H1 (cell line): ENCODE results near the gene KMT5B. TPM values are rescaled to one million over a fixed set of nuclear protein-coding genes. Genes with fewer than 3 reads are reported as not detected.

ENCODE experiments used
- CTCF ChIA-PET: fragments of 300-600 bp; sonication (Branson Sonifier 250); formaldehyde crosslinking; loops from one replicate; lab custom pipeline; 2021; ENCODE audit not compliant: partially characterized antibody; lab: Charles Lee
- POLR2A ChIA-PET: fragments of 300-600 bp; sonication (Branson Sonifier 250); formaldehyde crosslinking; loops from one replicate; lab custom pipeline; 2021; ENCODE audit warnings: inconsistent platforms; ENCODE audit not compliant: partially characterized antibody; lab: Charles Lee
- DNase-seq, 2 experiments: peaks; one replicate each; pipeline versions ENCODE4 v3.0.0 to v3.0.0-alpha.2; 2010 to 2022; ENCODE audit warnings: low spot score in 2 of 2, low read depth in 1 of 2, mixed read lengths in 1 of 2
- FAIRE-seq: peaks from 2 replicates; lab custom pipeline; 2011; peaks lifted over from hg19 to GRCh38; lab: Jason Lieb, UNC
- H2AFZ ChIP-seq: 2 replicates; pipeline ENCODE4 v1.8.1; 2012; ENCODE audit warnings: low read length, inconsistent platforms
- H2AK5ac ChIP-seq: 2 replicates; pipeline ENCODE4 v1.6.1; 2013; ENCODE audit warnings: low read depth, low read length
- H2BK120ac ChIP-seq: replicated peaks from 2 replicates; pipeline ENCODE3; 2013; ENCODE audit warnings: low read depth, low read length, inconsistent platforms
- H2BK12ac ChIP-seq: 2 replicates; pipeline ENCODE4 v1.6.1; 2013; ENCODE audit warnings: low read depth, low read length
- H2BK15ac ChIP-seq: 2 replicates; pipeline ENCODE4 v1.6.1; 2013; ENCODE audit warnings: low read length
- H2BK20ac ChIP-seq: 2 replicates; pipeline ENCODE4 v1.6.1; 2013; ENCODE audit warnings: low read length
- H2BK5ac ChIP-seq: 2 replicates; pipeline ENCODE4 v1.6.1; 2013; ENCODE audit warnings: low read depth, low read length
- H3K14ac ChIP-seq: 2 replicates; pipeline ENCODE4 v1.6.1; 2013; ENCODE audit warnings: inconsistent platforms; ENCODE audit not compliant: insufficient read length
- H3K18ac ChIP-seq: 2 replicates; pipeline ENCODE4 v1.6.1; 2013; ENCODE audit warnings: low read length; ENCODE audit errors: extremely low read depth
- H3K23ac ChIP-seq: 2 replicates; pipeline ENCODE4 v1.6.1; 2013; ENCODE audit warnings: inconsistent platforms; ENCODE audit not compliant: insufficient read length
- H3K23me2 ChIP-seq: 2 replicates; pipeline ENCODE4 v1.6.1; 2013; ENCODE audit warnings: low read depth, low read length
- H3K27ac ChIP-seq: 2 replicates; pipeline ENCODE4 v1.6.1; 2011; ENCODE audit warnings: low read depth, low read length, inconsistent platforms
- H3K27me3 ChIP-seq, 4 experiments: replicated peaks in 1 of 4; 1 replicate in 1 of 4; 2 replicates in 3 of 4; pipeline versions ENCODE4 v1.6.1 to v1.8.1; 2011 to 2013; ENCODE audit warnings: low read length in 3 of 4, mild to moderate bottlenecking in 3 of 4, inconsistent platforms in 2 of 4, mixed read lengths in 2 of 4, moderate library complexity in 1 of 4; ENCODE audit not compliant: control insufficient read depth in 3 of 4, insufficient read depth in 3 of 4; ENCODE audit errors: extremely low read depth in 1 of 4
- H3K36me3 ChIP-seq, 4 experiments: 2 replicates each; pipeline versions ENCODE4 v1.6.1 to v1.8.1; 2011 to 2013; ENCODE audit warnings: mild to moderate bottlenecking in 4 of 4, low read length in 3 of 4, moderate library complexity in 2 of 4, control low read depth in 1 of 4, inconsistent platforms in 1 of 4; ENCODE audit not compliant: insufficient read depth in 4 of 4, control insufficient read depth in 2 of 4
- H3K4ac ChIP-seq: replicated peaks from 2 replicates; pipeline ENCODE3; 2013; ENCODE audit warnings: low read length, low read depth, mixed read lengths, inconsistent platforms; ENCODE audit not compliant: insufficient read length
- H3K4me1 ChIP-seq, 4 experiments: replicated peaks in 1 of 4; 1 replicate in 1 of 4; 2 replicates in 3 of 4; pipeline versions ENCODE4 v1.6.1 to v1.8.1; 2011 to 2013; ENCODE audit warnings: low read length in 3 of 4, inconsistent platforms in 2 of 4, mixed read lengths in 1 of 4; ENCODE audit not compliant: insufficient read depth in 4 of 4, control insufficient read depth in 3 of 4
- H3K4me2 ChIP-seq, 2 experiments: 2 replicates each; pipeline versions ENCODE4 v1.6.1 to v1.8.1; 2011 to 2013; ENCODE audit warnings: low read depth in 2 of 2, low read length in 2 of 2, control low read depth in 1 of 2, inconsistent platforms in 1 of 2, mild to moderate bottlenecking in 1 of 2; ENCODE audit not compliant: insufficient read depth in 1 of 2
- H3K4me3 ChIP-seq, 4 experiments: fragments of 200-600, 300-600 bp in 1 of 4; sonication (generic), shearing (Covaris generic), sonication (Bioruptor Twin) in 1 of 4; 2 replicates each; pipeline versions ENCODE4 v1.5.1 to v1.8.1; 2011 to 2016; ENCODE audit warnings: low read length in 4 of 4, low read depth in 3 of 4, control low read depth in 2 of 4, inconsistent platforms in 2 of 4, mild to moderate bottlenecking in 2 of 4, mixed read lengths in 1 of 4, moderate library complexity in 1 of 4; ENCODE audit not compliant: insufficient read depth in 2 of 4; ENCODE audit errors: extremely low read depth in 1 of 4
- H3K56ac ChIP-seq: replicated peaks from 2 replicates; pipeline ENCODE3; 2013; ENCODE audit warnings: low read depth, mild to moderate bottlenecking, mixed read lengths, low read length, inconsistent platforms; ENCODE audit not compliant: insufficient read length
- H3K79me1 ChIP-seq: 2 replicates; pipeline ENCODE4 v1.6.1; 2013; ENCODE audit warnings: low read depth, low read length, control low read depth
- H3K79me2 ChIP-seq, 2 experiments: 2 replicates each; pipeline versions ENCODE4 v1.6.1 to v1.8.1; 2012 to 2013; ENCODE audit warnings: low read length in 2 of 2, mild to moderate bottlenecking in 2 of 2, inconsistent platforms in 1 of 2; ENCODE audit not compliant: insufficient read depth in 2 of 2, control insufficient read depth in 1 of 2
- H3K9ac ChIP-seq, 4 experiments: replicated peaks in 1 of 4; 1 replicate in 1 of 4; 2 replicates in 3 of 4; pipeline versions ENCODE4 v1.6.1 to v1.8.1; 2011 to 2013; ENCODE audit warnings: low read depth in 3 of 4, low read length in 3 of 4, control low read depth in 2 of 4, mild to moderate bottlenecking in 2 of 4, moderate library complexity in 2 of 4, inconsistent platforms in 1 of 4; ENCODE audit errors: extremely low read depth in 1 of 4
- H3K9me3 ChIP-seq, 2 experiments: 2 replicates each; pipeline versions ENCODE4 v1.6.1 to v1.8.1; 2012 to 2013; ENCODE audit warnings: mild to moderate bottlenecking in 2 of 2, moderate library complexity in 2 of 2, control low read depth in 1 of 2, inconsistent platforms in 1 of 2, low read depth in 1 of 2, low read length in 1 of 2, mixed read lengths in 1 of 2; ENCODE audit not compliant: insufficient read depth in 2 of 2
- H4K20me1 ChIP-seq, 2 experiments: replicated peaks in 1 of 2; 2 replicates each; pipeline versions ENCODE3 to v1.8.1; 2011 to 2013; ENCODE audit warnings: inconsistent platforms in 2 of 2, low read length in 2 of 2, mild to moderate bottlenecking in 1 of 2; ENCODE audit not compliant: insufficient read depth in 2 of 2, control insufficient read depth in 1 of 2
- H4K5ac ChIP-seq: 2 replicates; pipeline ENCODE4 v1.6.1; 2013; ENCODE audit warnings: low read length, low read depth, mixed read lengths, inconsistent platforms; ENCODE audit not compliant: insufficient read length
- H4K8ac ChIP-seq: 2 replicates; pipeline ENCODE4 v1.8.0; 2013; ENCODE audit warnings: mild to moderate bottlenecking, moderate library complexity, low read length, inconsistent platforms; ENCODE audit not compliant: insufficient read depth; ENCODE audit errors: extremely low read depth
- H4K91ac ChIP-seq: replicated peaks from 2 replicates; pipeline ENCODE3; 2013; ENCODE audit warnings: low read length, mixed read lengths, inconsistent platforms; ENCODE audit not compliant: insufficient read length
- CTBP2 ChIP-seq: IDR thresholded peaks from 2 replicates; pipeline ENCODE4 v1.7.0; 2011; ENCODE audit warnings: borderline replicate concordance, mild to moderate bottlenecking, moderate library complexity, mixed read lengths, low read length; ENCODE audit not compliant: insufficient read depth, insufficient read length
- POLR2AphosphoS5 ChIP-seq: IDR thresholded peaks from 2 replicates; pipeline ENCODE4 v1.6.1; 2011; ENCODE audit warnings: low read depth, low read length
- SIX5 ChIP-seq: IDR thresholded peaks from 2 replicates; pipeline ENCODE4 v1.6.1; 2011; ENCODE audit warnings: mild to moderate bottlenecking, low read depth, low read length
- SRF ChIP-seq: IDR thresholded peaks from 2 replicates; pipeline ENCODE4 v1.6.1; 2011; ENCODE audit warnings: mild to moderate bottlenecking, low read depth, low read length, moderate library complexity
- WGBS, 2 experiments: shearing (Covaris generic) in 1 of 2; methylation state at CpG; one replicate each; pipeline versions ENCODE4 v1.1.6 to v1.1.7; 2013 to 2015; ENCODE audit warnings: low lambda C conversion rate in 2 of 2, mixed read lengths in 2 of 2, inconsistent platforms in 1 of 2, low coverage in 1 of 2, missing lambda C conversion rate in 1 of 2; ENCODE audit not compliant: insufficient replicate concordance in 2 of 2, insufficient coverage in 1 of 2, insufficient read length in 1 of 2; ENCODE audit errors: extremely low coverage in 1 of 2, missing lambda C conversion rate in 1 of 2; 5-methylcytosine and 5-hydroxymethylcytosine counted together
- polyA plus RNA-seq, 7 experiments: library from polyadenylated mRNA; depleted of rRNA in 3 of 7; stranded (reverse) in 5 of 7; unstranded in 2 of 7; fragments of >200 nt in 5 of 7; fragments of 200-250 nt in 2 of 7; gene quantifications; 1 replicate in 5 of 7; 2 replicates in 1 of 7; 4 replicates in 1 of 7; pipeline versions ENCODE4 v1.2.1 to v1.2.3, GENCODE V29; 2011 to 2013; ENCODE audit warnings: missing spikeins in 2 of 7, mixed read lengths in 2 of 7
- total RNA-seq: library from RNA; stranded (reverse); fragmentation: NEBNext Ultra II Directional; extraction: Animal tissue kit (Norgen Biotek cat#: 25700); gene quantifications from 2 replicates; pipeline ENCODE4 v1.2.1, GENCODE V29; 2021

The KMT5B gene
- total and polyA plus RNA-seq, 2 of the 8 experiments (the other 6 are each of a cell fraction or from before 2014, with no cell fraction given) = 11.0 to 40.8 TPM

DNA sequence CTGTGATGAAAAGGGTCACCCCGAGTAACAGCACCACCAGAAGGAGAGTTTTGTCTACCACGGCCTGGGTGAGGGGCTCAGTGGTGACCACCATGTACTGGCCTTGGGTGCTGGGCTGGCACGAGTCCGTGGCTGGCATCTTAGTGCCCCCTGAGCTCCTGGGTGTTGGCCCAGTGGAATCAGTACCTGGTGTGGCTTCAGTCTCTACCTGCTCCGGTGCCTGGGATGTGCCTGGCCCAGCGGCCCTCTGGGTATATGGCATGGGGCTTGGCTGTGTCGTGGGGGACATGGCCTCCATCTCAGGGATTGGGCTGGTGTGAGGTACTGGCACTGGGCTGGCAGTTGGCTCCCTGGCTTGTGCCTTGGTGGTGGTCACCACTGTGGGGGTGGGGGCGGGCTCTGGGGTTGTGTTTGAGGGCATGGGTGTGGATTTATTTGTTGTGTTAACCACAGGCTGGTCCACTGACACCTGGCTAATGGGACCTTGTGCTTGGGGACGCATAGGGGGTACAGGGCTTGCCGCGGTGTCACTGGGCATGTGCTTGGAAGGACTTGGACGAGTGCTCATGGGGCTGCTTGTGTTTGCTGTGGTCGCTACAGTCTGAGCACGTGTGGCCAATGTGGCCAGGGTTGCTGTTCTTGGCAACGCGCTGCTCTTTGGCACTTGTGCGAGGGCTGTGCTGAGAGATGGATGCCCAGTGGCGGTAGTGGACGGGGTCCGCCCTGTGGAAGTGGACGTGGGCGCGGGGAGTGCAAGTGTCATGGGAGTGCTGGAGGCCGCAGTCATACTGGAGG lies 48.9 kb upstream of the KMT5B start:
- no peaks in the 10 kb centered on the region for H3K79me2 ChIP-seq
- H3K27ac ChIP-seq = no peak overlapping the region
- POLR2A ChIA-PET = interaction anchor here (0.7 to 3.2 kb wide), 2 partner anchors 9 to 29 kb away, joined by 3 to 22 read pairs; partner anchors contain the start of gene C11orf24
- H3K23me2 ChIP-seq = peaks cover 6% of the 10 kb centered on the region; the same call in 1 of the 2 replicates
- peaks cover 0 to 2% (median 0%) of the 10 kb centered on the region in 4 experiments; a peak in 2 of 7 replicates for H3K4me1 ChIP-seq
- H4K8ac ChIP-seq = no peak overlapping the region
- no peak overlapping the region for H2BK20ac ChIP-seq
- no peak overlapping the region for H2AK5ac ChIP-seq
- H3K14ac ChIP-seq = no peak overlapping the region
- H3K9me3 ChIP-seq = no peaks in the 10 kb centered on the region
- CTCF ChIA-PET = interaction anchor here (7.0 kb wide), 1 partner anchor 36 kb away, joined by 141 read pairs; no protein-coding TSS in a partner anchor
- H3K23ac ChIP-seq = no peak overlapping the region
- H2AFZ ChIP-seq = no peak overlapping the region
- FAIRE-seq (no peak), DNase-seq (no peak)
- H3K36me3 ChIP-seq = peaks cover 13 to 42% (median 29%) of the 10 kb centered on the region in 4 experiments
- no peak overlapping the region for H3K4ac ChIP-seq
- 91% methylated on average over 23 of the region's 24 CpGs; no CpG with 5 or more reads in 1 of the 2 experiments for WGBS, 2 experiments
- H3K4me2 ChIP-seq = no peak overlapping the region
- no peaks in the 10 kb centered on the region for H3K79me1 ChIP-seq
- no peak overlapping the region for H2BK12ac ChIP-seq
- H2BK120ac ChIP-seq = no peak overlapping the region
- H3K27me3 ChIP-seq = peaks cover 0 to 11% (median 4%) of the 10 kb centered on the region in 4 experiments; a peak in 2 of 7 replicates
- H3K4me3 ChIP-seq = no peak overlapping the region
- H3K56ac ChIP-seq = no peak overlapping the region
- H4K20me1 ChIP-seq = peaks cover 4 to 9% of the 10 kb centered on the region in 2 experiments
- no peak overlapping the region for H4K5ac ChIP-seq
- no peak overlapping the region for H2BK15ac ChIP-seq
- H3K18ac ChIP-seq = no peak overlapping the region
- no peak overlapping the region for H3K9ac ChIP-seq
- no peak overlapping the region for H2BK5ac ChIP-seq
- H4K91ac ChIP-seq = no peak overlapping the region
- TF ChIP-seq CTBP2 = no peak
- no peak for TF ChIP-seq POLR2AphosphoS5
- no peak for TF ChIP-seq SRF
- TF ChIP-seq SIX5 = no peak
